GM21529 (cell line): ENCODE data around the gene SCO2.

Source experiments
- ATAC-seq: cut with Tn5 transposase; IDR thresholded peaks from one replicate; pipeline ENCODE4 v1.9.1; 2021; ENCODE audit not compliant: unreplicated experiment

Gene SCO2

GRCh38 chr22:50482107-50483074, 43.0 kb downstream of the SCO2 start:
- ATAC-seq: no peak

- ATAC-seq: no peak
These were observed 43.8 kb downstream of the SCO2 start, which contains the start of gene ADM2 for GRCh38 chr22:50481440-50482106. TSS of gene ADM2 (plus strand) at chr22:50481543. CDS start at chr22:50481848, 305 bp downstream.

GRCh38 chr22:50481045-50481439, 44.4 kb downstream of the SCO2 start:
- ATAC-seq: no peak

- ATAC-seq: no peak
These were observed 45.7 kb downstream of the SCO2 start for GRCh38 chr22:50479721-50480120.

GRCh38 chr22:50477923-50478322, 47.5 kb downstream of the SCO2 start:
- ATAC-seq: no peak

- ATAC-seq: no peak
These were observed 48.5 kb downstream of the SCO2 start for GRCh38 chr22:50476868-50477267.

GRCh38 chr22:50475652-50476002, 49.8 kb downstream of the SCO2 start:
- ATAC-seq: no peak

- ATAC-seq: peak; percentile 61
These were observed 50.4 kb downstream of the SCO2 start, which contains the start of gene SBF1 for GRCh38 chr22:50474710-50475651. TSS of gene SBF1 (minus strand) at chr22:50475035. CDS start at chr22:50474840, 195 bp downstream.

- no peak for ATAC-seq
These were observed 51.3 kb downstream of the SCO2 start for GRCh38 chr22:50473855-50474671.
